NCI-H1048 (cell line): Measurements from ENCODE around the gene PLXNA1.

ENCODE experiments used
- DNase-seq: peaks from one replicate; lab custom pipeline; 2025; lab: John Stamatoyannopoulos, UW

The PLXNA1 gene

DNA sequence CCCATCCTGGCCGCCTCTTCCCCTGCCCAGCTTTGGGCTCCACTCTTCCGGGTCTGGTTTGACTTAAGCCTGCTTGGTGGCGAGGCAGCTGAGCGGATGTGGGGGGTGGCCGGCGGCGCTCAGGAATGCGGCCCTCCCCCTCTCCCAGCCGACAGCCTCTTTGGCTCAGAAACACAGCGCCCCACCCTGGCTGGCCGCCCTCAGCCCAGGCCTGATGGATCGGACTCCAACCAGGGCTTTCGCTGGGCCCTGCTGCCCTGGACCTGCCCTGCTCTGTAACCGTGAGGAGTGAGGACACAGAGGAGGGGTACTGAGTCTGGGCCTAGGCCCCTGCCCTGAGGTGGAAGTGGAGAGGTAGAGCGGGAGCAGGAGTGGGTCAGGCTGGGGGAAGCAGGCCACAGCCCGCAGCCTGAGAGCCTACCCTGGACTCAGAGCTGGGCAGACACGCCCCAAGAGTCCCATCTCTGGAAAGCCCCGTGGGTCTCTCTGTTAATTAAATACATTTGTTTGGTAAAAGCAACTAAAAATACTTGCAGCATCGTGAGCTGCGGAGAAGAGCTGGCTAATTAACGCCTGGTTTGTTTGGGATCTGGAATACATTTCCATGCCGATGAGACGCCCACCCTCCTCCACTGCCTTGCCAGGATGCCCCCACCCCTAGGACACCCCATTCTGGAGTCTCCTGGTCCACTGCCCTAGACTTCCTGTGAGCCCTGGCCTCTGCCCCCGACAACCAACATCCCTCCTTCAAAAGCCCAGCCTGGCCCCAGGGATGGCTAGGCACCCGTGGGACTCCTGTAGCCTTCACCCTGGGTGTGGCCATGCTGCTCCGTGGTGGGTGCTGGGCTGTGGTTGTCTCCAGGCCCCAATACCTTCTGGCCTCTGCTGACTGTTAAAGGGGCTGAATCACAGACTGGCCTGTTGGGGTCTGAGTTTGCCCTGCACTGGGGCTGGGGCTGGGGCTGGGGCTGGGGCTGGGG is 19.6 kb downstream of the PLXNA1 start:
- DNase-seq, result no peak

DNA sequence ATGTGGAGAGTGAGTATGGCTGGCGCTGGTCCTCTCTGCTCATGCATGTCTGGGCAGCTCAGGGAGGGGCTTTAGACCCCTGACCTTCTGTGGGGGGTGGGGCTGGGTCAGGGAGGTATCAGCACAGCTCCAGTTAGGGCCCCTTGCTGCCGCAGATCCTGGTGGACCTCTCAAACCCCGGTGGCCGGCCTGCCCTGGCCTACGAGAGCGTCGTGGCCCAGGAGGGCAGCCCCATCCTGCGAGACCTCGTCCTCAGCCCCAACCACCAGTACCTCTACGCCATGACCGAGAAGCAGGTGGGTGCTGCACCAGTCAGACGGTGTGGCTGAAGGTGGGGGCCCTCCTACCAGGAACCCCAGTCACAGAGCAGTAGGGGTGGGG is 20.2 kb downstream of the PLXNA1 start:
- no peak for DNase-seq

DNA sequence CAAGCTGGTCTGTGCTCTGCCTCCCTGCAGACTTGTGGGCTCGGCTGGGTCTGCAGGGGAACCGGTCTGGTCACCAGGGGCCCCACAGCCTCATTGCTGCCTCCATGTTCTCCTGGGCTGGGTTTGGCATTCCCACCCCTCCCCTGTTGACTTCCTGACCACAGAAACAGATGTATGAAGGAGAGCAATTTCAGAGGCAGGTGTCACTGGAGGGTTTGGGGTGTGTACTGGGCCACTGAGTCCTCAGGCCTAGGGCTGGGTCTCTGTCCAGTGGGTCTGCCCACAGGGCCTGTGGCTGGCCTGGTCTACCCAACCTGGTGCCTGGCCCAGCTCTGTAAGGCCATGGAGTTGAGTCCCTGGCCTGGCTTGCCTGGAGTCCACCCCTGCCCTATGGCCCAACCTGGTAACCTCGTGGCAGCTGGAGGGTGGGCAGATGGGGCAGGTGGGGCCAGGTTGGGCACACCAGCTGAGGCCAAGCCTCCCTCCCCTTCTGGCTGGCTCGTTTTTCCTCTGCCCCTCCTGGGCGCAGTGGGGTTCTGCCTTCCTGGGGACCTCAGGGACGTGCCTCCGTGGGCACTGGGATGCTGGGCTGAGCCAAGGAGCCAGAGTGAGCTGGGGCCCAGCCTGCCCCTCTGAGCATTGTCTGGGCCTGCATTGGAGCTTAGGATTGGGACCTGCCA is 20.8 kb downstream of the PLXNA1 start:
- no peak for DNase-seq

DNA sequence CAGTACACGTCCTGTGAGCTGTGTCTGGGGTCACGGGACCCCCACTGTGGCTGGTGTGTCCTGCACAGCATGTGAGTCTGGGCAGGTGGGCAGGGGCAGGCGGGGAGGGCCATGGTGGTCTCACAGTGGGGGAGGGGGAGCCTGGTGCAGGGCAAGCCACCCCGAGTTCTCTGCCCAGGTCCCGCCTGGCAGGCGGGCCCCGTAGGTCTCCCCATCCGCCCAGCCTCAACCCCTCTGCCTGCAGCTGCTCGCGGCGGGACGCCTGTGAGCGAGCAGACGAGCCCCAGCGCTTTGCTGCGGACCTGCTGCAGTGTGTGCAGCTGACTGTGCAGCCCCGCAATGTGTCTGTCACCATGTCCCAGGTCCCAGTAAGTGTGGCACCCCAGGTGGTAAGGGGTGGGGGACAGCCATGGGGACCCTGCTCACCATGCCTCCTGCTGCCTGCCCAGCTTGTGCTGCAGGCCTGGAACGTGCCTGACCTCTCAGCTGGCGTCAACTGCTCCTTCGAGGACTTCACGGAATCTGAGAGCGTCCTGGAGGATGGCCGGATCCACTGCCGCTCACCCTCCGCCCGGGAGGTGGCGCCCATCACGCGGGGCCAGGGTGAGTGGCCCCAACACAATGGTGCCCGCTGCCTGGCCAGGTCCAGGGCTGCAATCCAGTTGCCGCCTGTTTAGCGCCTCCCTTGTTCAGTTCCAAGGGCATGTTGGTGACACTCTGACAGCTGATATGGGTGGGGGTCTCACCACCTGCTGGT is 21.9 kb downstream of the PLXNA1 start:
- DNase-seq, result no peak

DNA sequence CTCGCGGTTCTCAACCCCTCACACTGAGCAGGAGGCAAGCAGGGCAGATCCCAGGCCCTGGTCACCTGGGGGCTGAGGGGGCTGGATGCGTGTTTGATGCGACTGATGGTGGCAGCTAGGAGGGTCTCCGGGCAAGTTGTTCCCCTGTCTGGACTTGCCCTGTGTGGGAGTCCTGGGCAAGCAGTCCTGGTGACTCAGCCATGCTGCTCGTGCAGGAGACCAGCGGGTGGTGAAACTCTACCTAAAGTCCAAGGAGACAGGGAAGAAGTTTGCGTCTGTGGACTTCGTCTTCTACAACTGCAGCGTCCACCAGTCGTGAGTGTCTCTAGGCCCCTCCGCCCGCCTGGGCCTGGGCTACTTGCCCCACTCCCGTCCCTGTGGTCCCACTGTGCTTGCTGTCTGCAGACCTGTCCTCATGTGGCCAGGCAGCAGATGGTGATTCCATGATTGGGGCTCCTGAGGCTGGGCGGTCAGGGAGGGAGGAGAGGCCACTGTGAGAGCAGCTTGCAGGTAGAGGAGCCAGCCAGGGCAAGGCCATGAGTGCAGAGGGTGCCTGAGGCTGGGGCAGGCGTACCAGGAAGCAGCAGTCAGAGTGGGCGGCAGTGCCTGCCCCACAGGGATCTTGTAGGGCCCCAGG is 23.1 kb downstream of the PLXNA1 start:
- no peak for DNase-seq

DNA sequence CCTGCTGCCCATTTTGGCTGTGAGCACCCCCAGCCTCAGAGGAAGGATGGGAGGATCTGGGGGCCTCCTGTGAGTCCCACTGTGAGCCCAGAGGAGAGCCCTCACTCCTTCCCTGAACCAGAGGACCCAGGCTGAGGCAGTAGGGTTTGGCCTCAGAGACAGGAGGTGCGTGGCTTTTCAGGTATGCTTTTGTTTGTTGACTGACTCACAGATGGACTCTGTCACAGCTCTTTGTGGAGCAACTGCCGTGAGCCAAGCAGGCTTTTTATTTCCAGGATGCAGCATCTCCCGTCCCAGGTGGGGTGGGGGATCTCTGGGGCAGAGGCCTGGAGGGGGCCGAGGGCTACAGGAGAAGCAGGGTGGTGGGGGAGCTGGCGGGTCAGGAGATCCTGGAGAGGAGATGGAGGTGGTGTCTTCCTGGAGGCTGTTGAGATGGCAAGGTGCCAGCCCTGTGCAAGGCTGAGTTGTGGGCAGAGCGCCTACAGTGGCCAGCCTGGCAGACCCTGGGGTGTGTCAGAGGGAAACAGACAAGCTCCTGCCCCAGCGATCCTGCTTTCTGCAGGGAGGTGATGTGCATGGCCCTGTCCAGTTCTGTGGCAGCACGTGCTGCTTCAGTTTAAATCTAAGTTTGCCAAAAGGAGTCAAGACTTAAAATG is 24.0 kb downstream of the PLXNA1 start:
- DNase-seq, result no peak

DNA sequence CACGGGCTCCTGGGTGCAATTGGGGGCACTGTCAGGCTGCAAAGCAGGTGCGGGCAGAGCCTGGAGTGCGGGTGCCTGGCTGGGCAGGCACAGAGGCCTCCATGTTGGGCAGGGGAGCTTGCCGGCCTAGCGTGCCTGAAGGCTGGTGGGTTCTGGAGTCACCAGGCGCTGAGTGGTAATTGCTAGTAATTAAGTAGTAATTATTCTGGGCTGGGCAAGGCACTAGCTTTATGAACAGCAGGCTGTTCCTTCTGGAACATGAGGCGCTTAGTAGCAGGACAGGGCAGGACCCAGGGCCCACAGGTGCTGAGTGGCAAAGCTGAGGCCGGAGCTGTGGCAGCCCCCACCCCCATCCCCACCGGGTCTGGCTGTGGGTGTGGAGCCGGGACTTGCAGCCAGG is 25.3 kb downstream of the PLXNA1 start:
- no peak for DNase-seq

DNA sequence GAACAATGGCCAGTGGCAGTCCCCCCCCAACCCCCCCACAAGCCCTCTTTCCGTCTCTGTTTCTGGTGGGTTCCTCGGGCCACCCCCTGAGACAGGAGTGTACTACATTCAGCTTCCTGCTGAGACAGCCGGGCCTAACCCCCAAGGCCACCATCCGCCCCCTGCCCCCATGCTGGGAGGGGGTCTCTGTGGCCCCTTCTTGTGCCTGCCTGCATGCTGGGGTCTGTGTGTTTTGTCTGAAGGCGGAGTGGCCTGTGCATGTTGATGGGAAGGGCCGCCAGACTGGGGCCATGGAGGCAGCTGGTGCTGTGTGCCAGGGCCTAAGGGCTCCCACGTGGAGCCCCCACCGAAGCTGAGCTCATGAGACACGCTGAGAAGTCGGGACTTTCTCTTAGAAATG is 26.6 kb downstream of the PLXNA1 start:
- DNase-seq, result no peak

DNA sequence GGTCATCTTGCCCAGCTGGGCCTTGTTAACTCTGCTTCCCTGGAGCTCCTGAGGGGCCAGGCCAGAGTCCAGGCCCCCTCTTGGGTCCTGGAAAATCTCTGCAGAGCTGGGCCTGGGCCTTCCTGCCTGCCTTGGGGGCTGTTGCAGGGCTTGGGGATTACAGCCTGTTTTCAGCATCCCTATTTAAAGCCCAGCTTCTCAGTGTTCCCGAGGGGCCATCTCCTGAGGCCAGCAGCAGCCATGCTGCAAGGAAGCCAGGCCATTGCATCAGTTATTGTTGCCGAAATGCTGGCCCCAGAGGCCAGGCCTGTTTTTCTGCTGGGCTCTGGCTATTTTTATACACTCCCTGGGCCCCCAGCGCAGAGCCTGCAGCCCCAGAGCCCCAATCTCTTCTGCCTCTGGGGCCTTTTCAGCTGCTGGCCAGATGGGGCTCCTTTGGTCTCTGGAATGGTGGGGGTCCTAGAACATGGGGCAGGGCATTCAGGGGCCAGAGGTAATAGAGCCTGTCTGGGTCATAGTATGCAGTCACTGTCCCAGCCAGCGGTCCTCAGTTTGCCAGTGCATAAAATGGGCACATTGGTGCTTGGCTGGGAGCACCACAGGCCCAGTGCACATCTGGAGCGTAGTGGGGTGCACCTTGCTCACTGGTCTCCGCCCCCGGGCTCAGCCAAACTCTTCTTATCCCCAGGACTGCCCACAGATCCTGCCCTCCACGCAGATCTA is 28.5 kb downstream of the PLXNA1 start:
- no peak for DNase-seq

DNA sequence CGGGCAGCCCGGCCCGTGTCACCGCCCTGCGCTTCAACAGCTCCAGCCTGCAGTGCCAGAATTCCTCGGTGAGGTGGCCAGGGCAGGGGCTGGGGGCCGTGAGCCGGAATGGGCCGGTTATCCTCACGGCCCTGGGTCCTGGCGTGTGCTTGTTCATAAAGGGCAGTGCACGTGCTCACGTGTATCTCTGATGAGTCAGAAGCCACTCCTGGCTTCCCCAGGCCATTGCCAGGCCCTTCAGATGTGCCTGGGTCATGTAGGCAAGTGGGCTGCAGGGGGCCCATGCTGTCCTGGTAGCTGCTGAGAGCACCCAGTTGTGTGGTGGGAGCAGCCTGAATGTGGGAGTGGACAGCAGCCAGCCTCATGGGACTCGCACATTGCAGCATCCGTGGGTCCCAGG is 29.2 kb downstream of the PLXNA1 start:
- DNase-seq, result no peak

DNA sequence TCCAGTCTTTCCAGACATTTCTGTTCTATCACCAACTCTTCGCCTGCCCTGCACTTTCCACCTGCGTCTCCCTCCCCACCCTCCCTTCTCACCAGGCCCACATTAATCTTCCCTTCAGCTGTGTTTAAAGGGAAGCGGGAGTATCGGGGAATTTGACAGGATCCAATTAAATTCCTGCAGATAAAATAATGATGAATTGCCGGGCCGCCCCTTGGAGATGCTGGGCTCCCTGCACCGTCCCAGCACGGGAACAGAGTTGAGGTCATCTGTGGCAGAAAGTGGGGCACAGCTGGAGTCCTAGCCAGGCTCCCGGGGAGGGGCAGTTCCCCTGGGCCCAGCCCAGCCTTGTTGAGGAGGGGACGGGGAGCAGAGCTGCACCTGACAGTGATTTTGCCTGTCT is 30.3 kb downstream of the PLXNA1 start:
- no peak for DNase-seq

DNA sequence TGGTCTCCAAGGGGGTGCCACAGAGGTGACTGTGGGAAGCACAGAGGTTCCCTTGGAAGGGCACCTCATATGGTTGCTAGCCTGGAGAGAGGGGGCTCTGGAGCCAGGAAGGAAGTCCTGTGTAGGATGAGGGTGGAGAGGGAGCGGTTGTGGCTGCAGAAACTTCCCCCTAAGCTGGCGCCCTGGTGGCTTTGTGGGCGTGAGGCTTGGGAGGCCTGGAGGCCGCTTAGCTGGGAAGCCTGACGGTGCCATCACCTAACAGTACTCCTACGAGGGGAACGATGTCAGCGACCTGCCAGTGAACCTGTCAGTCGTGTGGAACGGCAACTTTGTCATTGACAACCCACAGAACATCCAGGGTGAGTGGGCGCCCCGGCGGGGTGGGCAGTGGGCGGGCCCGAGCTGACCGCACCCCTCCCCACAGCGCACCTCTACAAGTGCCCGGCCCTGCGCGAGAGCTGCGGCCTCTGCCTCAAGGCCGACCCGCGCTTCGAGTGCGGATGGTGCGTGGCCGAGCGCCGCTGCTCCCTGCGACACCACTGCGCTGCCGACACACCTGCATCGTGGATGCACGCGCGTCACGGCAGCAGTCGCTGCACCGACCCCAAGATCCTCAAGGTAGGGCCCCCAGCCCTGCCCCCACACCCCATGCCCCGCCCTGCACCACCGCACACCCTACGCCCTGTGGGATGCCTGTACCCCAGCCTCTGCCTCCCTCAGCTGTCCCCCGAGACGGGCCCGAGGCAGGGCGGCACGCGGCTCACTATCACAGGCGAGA is 31.0 kb downstream of the PLXNA1 start:
- no peak for DNase-seq

DNA sequence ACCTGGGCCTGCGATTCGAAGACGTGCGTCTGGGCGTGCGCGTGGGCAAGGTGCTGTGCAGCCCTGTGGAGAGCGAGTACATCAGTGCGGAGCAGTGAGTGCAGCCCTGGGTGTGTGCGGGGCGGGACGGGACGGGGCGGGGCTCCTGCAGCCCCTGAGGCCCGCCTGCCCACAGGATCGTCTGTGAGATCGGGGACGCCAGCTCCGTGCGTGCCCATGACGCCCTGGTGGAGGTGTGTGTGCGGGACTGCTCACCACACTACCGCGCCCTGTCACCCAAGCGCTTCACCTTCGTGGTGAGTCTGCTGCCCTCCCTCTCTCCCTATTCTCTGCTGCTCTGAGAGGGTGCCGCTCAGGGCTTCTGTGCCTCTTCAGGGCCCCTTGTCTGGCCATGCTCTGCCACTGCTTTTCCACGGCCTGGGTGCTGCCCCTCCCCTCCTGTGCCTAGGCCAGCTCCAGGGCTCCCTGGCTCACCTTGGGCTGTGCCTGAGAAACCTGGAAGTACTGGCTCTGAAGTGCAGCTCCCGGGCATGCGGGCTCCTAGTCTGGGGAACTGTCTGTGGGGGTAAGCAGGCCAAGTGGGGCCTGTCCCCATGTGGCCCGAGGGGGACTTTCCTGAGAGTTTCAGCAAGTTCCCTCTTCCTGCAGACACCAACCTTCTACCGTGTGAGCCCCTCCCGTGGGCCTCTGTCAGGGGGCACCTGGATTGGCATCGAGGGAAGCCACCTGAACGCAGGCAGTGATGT is 31.8 kb downstream of the PLXNA1 start:
- DNase-seq, result no peak

DNA sequence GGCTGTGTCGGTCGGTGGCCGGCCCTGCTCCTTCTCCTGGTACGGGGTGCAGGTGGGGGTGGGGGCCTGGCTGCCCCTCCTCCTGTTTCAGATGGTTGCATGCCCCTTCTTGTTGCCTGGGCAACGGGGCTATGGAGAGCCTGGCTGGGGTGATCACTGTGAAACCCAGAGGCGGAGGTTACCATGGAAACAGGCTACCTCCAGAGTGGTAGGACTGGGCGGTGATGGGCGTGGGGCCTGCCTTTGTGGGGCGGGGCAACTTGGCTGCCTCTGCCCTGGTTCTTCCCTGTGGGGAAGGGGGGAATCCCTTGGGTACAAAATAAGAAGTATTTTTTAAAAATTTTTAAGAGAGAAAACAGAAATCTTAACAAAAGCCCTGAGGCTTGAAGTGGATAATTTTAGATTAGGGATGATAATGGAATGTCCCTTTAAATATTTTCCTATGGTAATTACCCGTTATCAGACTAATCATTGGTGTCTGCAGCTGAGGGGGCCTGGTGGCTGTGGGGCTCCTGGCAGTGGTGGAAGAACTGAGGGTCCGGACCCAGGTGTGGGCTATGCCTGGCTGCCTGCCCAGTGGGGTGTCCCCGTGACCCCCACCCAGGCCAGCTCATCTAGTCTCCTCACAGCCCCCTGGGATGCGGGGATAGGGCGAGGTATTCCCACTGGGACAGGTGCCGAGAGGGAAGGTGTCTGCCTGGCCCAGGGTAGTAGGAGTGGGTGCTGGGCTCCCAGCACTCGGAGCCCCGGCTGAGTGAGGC is 32.5 kb downstream of the PLXNA1 start:
- no peak for DNase-seq

DNA sequence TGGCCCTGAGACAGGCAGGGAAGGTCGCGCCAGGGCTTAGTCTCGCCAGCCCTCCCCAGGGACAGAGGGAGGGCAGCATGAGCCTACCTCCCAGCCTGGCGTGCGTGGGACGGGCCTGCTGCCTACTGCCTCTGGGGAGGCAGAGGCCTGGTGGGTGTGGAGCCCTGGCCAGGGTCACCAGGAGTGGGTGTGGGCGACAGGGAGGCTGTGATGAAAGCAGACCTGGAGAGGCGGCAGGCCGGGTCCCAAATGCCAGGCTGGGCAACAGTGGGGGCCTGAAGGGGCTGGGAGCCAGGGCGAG is 33.1 kb downstream of the PLXNA1 start:
- DNase-seq, result no peak

DNA sequence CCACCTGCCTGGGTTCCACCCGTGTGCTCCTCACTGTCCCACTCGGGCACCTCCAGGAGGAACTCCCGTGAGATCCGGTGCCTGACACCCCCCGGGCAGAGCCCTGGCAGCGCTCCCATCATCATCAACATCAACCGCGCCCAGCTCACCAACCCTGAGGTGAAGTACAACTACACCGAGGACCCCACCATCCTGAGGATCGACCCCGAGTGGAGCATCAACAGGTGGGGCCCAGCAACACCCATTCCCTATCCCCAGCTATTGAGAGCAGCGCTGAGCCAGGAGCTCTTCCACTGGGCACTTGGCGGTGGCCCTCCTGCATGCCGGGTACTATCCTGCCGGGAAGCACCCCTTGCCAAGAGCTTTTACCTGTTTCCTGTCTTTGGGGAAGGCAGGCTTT is 33.5 kb downstream of the PLXNA1 start:
- no peak for DNase-seq

DNA sequence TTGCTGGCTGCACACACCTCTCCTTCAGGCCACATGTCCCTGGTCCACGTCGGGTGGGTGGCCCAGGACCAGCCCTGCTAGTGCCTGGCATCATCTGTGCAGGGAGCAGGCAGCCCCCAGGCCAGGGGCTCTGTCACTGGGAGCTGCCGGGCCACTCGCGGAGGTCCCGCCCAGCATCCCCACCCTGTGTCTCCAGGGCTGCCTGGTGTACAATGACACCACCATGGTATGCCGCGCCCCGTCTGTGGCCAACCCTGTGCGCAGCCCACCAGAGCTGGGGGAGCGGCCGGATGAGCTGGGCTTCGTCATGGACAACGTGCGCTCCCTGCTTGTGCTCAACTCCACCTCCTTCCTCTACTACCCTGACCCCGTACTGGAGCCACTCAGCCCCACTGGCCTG is 34.3 kb downstream of the PLXNA1 start:
- DNase-seq, result no peak

DNA sequence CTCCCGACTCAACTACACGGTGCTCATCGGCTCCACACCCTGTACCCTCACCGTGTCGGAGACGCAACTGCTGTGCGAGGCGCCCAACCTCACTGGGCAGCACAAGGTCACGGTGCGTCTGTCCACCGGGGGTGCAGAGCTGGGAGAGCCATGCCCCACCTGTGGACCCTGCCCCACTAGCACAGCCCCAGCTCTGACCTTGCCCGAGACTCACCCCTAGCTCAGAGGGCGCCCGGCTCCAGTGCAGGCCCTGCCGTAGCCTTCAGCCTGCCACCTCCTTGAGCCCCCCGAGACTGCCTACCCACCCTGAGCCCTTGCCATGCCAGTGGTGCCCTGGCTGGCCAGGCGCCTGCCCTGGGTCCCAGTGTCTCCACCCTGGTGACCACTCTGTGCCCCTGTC is 34.9 kb downstream of the PLXNA1 start:
- DNase-seq, result no peak

DNA sequence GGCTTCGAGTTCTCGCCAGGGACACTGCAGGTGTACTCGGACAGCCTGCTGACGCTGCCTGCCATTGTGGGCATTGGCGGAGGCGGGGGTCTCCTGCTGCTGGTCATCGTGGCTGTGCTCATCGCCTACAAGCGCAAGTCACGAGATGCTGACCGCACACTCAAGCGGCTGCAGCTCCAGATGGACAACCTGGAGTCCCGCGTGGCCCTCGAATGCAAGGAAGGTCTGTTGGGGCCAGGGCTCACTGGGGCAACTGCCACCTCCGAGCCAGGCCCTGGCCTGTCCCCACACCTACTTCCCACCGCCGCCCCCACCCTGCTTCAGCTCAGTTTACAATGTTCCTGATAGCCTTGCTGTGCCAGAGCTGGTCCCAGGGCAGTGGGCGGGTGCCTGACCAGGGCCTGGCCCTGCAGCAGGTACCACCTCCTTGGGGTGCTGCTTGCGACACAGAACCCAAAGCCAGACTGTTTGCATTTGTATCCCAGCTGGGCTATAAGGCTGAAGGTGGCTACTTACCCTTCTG is 35.5 kb downstream of the PLXNA1 start:
- no peak for DNase-seq
